DND-41 (cell line): ENCODE data around the gene RAD51B.

Experiments used
- ATAC-seq: fragments of 200-7000 bp; cut with Tn5 transposase; 3 replicates; pipeline ENCODE4 v1.9.1; 2021; ENCODE audit warnings: low read depth; ENCODE audit not compliant: insufficient read depth
- DNase-seq: peaks from one replicate; pipeline ENCODE4 v3.0.0-alpha.2; 2020
- H2AFZ ChIP-seq: 2 replicates; pipeline ENCODE4 v1.6.0; 2012; ENCODE audit warnings: low read depth, low read length
- H3K27ac ChIP-seq: 2 replicates; pipeline ENCODE4 v1.5.1; 2012; ENCODE audit warnings: low read length, inconsistent platforms
- H3K27me3 ChIP-seq: fragments of 200-600 bp; sonication (generic); 2 replicates; pipeline ENCODE4 v1.6.0; 2012; ENCODE audit warnings: low read length, mild to moderate bottlenecking, inconsistent platforms; ENCODE audit not compliant: insufficient read depth, poor library complexity
- H3K36me3 ChIP-seq: 2 replicates; pipeline ENCODE4 v1.5.1; 2012; ENCODE audit warnings: low read length, inconsistent platforms; ENCODE audit not compliant: insufficient read depth
- H3K4me1 ChIP-seq: 2 replicates; pipeline ENCODE4 v1.5.1; 2012; ENCODE audit warnings: mild to moderate bottlenecking, low read length; ENCODE audit not compliant: insufficient read depth
- H3K4me2 ChIP-seq: 2 replicates; pipeline ENCODE4 v1.6.0; 2012; ENCODE audit warnings: mild to moderate bottlenecking, moderate library complexity, low read length, inconsistent platforms; ENCODE audit not compliant: insufficient read depth
- H3K4me3 ChIP-seq, 2 experiments: fragments of 200-600 bp in 1 of 2; shearing (Covaris generic) in 1 of 2; 2 replicates each; pipeline ENCODE4 v1.5.1; 2012 to 2016; ENCODE audit warnings: inconsistent platforms in 2 of 2, low read length in 2 of 2, mild to moderate bottlenecking in 2 of 2, low read depth in 1 of 2, moderate library complexity in 1 of 2
- H3K79me2 ChIP-seq: 2 replicates; pipeline ENCODE4 v1.6.0; 2012; ENCODE audit warnings: low read length, inconsistent platforms; ENCODE audit not compliant: insufficient read depth
- H3K9ac ChIP-seq: 2 replicates; pipeline ENCODE4 v1.6.0; 2012; ENCODE audit warnings: low read depth, mild to moderate bottlenecking, inconsistent platforms, low read length, moderate library complexity
- H3K9me3 ChIP-seq: 2 replicates; pipeline ENCODE4 v1.5.1; 2012; ENCODE audit warnings: low read length, moderate library complexity, mild to moderate bottlenecking, inconsistent platforms; ENCODE audit not compliant: insufficient read depth, severe bottlenecking
- H4K20me1 ChIP-seq: 2 replicates; pipeline ENCODE4 v1.6.0; 2012; ENCODE audit warnings: low read length; ENCODE audit not compliant: insufficient read depth
- EZH2 ChIP-seq: IDR thresholded peaks from 3 replicates; pipeline ENCODE4 v1.6.1; 2012; ENCODE audit warnings: borderline replicate concordance, low read depth, mild to moderate bottlenecking, moderate library complexity, low read length, inconsistent platforms; ENCODE audit not compliant: severe bottlenecking
- TF ChIP-seq, protein P1 (sequence below): IDR thresholded peaks from 2 replicates; pipeline ENCODE4 v1.5.1; 2012; ENCODE audit warnings: borderline replicate concordance, low read length, moderate library complexity, mild to moderate bottlenecking; ENCODE audit not compliant: poor library complexity, severe bottlenecking; ENCODE audit errors: extremely low read depth

The RAD51B gene

DNA sequence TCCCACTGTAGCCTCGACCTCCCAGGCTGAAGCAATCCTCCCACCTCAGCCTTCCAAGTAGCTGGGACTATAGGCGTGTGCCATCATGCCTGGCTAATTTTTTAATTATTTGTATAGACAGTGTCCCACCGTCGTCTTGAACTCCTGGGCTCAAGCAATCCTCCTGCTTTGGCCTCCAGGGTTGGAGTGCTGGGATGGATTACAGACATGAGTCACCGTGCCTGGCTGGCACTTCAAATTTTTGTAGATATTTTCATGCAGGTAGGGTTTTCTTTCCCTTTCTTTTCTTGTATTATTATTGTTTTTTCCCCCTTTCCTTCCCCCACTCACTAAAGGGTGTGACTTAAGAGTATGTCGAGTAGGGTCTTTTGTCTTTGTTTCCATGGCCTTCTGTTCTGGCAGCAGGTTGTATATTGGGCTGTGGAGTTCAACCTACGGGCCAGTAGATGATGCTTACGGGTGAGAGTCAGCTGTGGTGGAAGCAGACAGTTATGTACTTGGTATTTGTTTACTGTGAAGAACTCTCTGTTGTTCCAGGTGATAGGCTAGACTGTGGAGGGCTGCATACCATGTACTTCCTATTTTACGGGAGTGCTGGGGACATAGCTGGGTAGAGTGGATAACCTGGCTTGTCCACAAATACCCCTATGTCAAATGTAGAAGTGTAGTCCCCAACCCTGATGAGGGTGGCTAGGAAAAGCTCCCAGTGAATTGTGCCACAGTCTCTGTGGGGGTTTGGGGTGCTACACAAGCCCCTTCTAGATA, 30.7 kb downstream of the RAD51B start:
- no peak overlapping the region for H3K27ac ChIP-seq
- H3K27me3 ChIP-seq = no peaks in the 10 kb centered on the region
- H3K36me3 ChIP-seq = peaks cover 13% of the 10 kb centered on the region; the same call in 1 of the 2 replicates
- H3K4me2 ChIP-seq = no peak overlapping the region
- DNase-seq (no peak), ATAC-seq (no peak)
- no peak for TF ChIP-seq EZH2
- TF ChIP-seq, protein P1, sequence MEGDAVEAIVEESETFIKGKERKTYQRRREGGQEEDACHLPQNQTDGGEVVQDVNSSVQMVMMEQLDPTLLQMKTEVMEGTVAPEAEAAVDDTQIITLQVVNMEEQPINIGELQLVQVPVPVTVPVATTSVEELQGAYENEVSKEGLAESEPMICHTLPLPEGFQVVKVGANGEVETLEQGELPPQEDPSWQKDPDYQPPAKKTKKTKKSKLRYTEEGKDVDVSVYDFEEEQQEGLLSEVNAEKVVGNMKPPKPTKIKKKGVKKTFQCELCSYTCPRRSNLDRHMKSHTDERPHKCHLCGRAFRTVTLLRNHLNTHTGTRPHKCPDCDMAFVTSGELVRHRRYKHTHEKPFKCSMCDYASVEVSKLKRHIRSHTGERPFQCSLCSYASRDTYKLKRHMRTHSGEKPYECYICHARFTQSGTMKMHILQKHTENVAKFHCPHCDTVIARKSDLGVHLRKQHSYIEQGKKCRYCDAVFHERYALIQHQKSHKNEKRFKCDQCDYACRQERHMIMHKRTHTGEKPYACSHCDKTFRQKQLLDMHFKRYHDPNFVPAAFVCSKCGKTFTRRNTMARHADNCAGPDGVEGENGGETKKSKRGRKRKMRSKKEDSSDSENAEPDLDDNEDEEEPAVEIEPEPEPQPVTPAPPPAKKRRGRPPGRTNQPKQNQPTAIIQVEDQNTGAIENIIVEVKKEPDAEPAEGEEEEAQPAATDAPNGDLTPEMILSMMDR = no peak
- H3K9me3 ChIP-seq = peaks cover 13% of the 10 kb centered on the region
- H3K4me1 ChIP-seq = no peaks in the 10 kb centered on the region
- no peak overlapping the region for H3K4me3 ChIP-seq
- peaks cover 19% of the 10 kb centered on the region for H3K79me2 ChIP-seq
- H4K20me1 ChIP-seq = peaks cover 12% of the 10 kb centered on the region
- no peak overlapping the region for H3K9ac ChIP-seq
- H2AFZ ChIP-seq = no peak overlapping the region

DNA sequence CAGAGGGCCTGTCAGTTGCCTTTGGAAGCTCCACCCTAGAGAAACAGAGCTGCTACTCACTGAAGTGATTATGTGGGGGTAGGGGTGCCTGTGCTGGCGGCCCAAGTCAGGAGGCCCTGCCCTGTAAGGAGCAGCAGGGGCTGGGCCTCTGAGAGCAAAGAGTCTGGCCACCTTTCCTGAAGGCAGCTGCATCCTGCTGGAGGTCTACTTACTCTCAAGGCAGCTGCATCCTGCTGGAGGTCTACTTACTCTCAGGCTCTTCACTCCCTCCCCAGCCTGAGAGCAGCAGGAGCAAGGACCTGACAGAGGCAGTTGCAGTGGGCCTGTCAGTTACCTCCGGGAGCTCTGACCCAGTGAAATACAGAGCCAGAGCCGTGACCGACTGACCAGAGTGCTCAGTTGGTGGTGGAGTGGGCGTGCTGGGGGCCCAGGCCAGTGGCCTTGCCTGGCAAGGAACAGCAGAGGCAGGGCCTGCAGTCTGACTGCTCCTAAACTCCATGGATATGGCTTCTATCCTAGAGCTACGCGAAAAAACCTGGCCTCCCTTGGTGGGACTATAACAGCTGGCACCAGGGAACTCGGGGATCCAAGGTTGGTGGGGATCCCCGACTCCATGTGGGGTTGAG, 32.3 kb downstream of the RAD51B start:
- TF ChIP-seq, protein P1 = no peak
- no peak for TF ChIP-seq EZH2
- no peaks in the 10 kb centered on the region for H3K27me3 ChIP-seq
- H2AFZ ChIP-seq = no peak overlapping the region
- DNase-seq = peak; percentile 22
- peak; percentile 68 for ATAC-seq
- 0 out of 2 replicates have a peak, but pooled peaks cover 2% of the 10 kb centered on the region for H3K36me3 ChIP-seq
- H3K27ac ChIP-seq = no peak overlapping the region
- no peak overlapping the region for H3K4me3 ChIP-seq
- H3K9ac ChIP-seq = no peak overlapping the region
- H3K4me1 ChIP-seq = no peaks in the 10 kb centered on the region
- H3K79me2 ChIP-seq = peaks cover 10% of the 10 kb centered on the region; the same call in 1 of the 2 replicates
- no peak overlapping the region for H3K4me2 ChIP-seq
- peaks cover 12% of the 10 kb centered on the region for H4K20me1 ChIP-seq
- H3K9me3 ChIP-seq = peaks cover 3% of the 10 kb centered on the region

DNA sequence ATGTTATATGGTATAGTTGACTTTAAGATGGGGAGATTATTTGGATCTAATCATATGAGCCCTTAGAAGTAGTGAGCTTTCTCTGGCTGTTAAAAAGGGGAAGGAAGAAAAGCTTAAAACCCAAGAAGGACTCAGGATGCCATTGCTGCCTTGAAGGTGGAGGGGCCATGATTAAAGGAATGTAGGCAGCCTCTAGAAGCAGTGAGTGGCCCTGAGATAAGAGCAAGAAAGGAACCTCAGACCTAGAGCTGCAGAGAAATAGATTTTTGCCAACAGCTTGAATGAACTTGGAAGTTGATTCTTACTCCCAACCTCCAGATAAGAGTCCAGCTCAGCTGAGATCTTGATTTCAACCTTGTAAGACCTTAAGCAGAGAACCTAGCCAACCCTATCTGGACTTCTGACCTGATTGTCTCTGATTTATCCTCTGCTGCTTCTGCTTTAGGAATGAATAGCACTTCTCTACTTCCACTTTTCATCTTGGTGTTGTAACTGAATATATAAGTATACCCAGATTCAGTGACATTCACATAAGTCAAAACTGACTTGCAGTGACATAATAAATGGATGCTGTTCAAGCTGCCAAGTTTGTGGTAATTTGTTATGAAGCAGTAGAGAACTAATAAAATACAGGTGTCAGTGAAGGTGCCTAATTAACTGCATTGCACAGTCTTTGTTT, 33.5 kb downstream of the RAD51B start:
- Histone ChIP-seq H3K4me2 (no peak overlapping the region), H3K4me3 (no peak overlapping the region), H3K79me2 (peaks cover 10% of the 10 kb centered on the region; the same call in 1 of the 2 replicates), H4K20me1 (peaks cover 12% of the 10 kb centered on the region), H3K27me3 (no peaks in the 10 kb centered on the region), H3K4me1 (no peaks in the 10 kb centered on the region), H3K9ac (no peak overlapping the region), H2AFZ (no peak overlapping the region), H3K36me3 (0 out of 2 replicates have a peak, but pooled peaks cover 2% of the 10 kb centered on the region), H3K27ac (no peak overlapping the region), H3K9me3 (peaks cover 1% of the 10 kb centered on the region)
- TF ChIP-seq, protein P1 = no peak
- no peak for DNase-seq
- ATAC-seq = no peak
